ENCODE results near the gene SLC49A4.
"Not testable (repeated sequence)": the region's sequence is repeated elsewhere in the genome, so short reads cannot be mapped to it uniquely, and the experiment has no call there.

Gene SLC49A4, protein sequence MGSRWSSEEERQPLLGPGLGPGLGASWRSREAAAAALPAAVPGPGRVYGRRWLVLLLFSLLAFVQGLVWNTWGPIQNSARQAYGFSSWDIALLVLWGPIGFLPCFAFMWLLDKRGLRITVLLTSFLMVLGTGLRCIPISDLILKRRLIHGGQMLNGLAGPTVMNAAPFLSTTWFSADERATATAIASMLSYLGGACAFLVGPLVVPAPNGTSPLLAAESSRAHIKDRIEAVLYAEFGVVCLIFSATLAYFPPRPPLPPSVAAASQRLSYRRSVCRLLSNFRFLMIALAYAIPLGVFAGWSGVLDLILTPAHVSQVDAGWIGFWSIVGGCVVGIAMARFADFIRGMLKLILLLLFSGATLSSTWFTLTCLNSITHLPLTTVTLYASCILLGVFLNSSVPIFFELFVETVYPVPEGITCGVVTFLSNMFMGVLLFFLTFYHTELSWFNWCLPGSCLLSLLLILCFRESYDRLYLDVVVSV

DNA sequence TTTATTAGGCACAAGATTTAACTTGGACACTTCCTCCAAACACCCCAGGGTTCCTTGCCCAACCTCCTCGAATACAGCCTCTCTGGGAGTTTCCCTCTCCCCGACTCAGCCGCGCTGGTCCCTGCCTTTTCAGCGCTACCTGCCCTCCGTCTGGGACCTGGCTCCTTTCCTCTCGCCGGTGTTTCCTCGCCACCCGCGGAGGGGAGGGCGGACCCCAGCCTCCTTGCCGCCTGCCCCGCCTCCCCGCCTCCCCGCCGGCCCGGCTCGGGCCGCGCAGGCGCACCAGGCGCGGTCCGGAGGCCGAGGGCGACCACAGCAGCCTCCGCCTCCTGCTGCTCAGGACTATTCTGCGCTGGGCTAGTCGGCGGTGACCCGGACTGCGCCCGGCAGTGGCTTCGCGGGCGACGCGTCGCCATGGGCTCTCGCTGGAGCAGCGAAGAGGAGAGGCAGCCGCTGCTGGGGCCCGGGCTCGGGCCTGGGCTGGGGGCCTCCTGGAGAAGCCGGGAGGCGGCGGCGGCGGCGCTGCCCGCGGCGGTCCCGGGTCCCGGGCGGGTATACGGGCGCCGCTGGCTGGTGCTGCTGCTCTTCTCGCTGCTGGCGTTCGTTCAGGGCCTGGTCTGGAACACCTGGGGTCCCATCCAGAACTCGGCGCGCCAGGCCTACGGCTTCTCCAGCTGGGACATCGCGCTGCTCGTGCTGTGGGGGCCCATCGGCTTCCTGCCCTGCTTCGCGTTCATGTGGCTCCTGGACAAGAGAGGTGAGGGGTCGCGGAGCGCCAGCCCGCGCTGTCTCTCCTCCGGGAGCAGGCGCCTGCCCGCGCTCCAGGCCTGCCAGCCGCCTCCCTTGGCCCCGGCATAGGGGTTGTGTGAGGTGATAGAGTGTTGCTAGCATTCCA, at the start of gene SLC49A4:
TSS of gene SLC49A4 (plus strand) at position 291 of the 895 bp plus-strand sequence. CDS start at position 415, 124 bp downstream.
- no peak for DNase-seq

GRCh38 chr3:122745369-122746021, 49.4 kb upstream of the SLC49A4 start:
- no peak for DNase-seq

DNA sequence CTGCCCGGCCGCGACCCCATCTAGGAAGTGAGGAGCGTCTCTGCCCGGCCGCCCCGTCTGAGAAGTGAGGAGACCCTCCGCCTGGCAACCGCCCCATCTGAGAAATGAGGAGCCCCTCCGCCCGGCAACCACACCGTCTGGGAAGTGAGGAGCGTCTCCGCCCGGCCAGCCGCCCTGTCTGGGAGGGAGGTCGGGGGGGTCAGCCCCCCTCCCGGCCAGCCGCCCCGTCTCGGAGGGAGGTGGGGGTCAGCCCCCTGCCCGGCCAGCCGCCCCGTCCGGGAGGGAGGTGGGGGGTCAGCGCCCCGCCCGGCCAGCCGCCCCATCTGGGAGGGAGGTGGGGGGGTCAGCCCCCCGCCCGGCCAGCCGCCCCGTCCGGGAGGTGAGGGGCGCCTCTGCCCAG, 47.6 kb upstream of the SLC49A4 start:
- DNase-seq, result not testable (repeated sequence)

DNA sequence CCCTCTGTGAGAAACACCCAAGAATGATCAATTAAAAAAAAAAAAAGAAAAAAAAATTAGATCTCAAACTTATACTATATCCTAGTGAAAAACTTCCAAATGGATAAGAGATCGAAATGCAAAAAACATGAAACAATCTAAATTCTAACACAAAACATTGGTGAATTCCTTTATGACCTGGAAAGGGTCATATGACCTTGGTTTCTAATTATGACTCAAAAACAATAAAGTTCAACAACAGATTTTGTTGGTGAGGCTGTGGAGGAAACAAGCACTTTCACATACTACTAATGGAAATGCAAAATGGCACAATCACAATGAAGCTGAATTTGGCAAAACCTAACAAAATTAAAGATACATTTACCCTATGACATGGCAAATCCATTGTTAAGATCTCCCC, 46.5 kb upstream of the SLC49A4 start:
- no peak for DNase-seq

DNA sequence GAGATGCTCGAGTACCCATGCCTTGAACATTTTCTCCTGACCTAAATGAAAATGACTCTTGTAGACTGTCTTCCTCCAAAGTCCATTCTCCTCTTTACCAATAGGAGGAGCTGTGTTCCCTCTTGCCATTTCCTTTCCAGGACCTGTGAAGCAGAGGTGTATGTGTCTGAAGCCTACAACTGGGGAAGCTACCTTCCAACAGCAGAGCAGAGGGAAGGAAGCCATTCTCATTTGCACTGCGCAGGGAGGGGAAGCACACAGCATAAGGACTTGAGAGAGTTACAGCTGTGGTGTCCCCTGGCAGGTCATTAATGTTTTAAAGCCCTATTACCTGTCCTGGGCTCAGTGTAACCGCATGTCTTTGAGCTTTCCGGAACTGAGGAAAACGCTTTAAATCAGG, 39.9 kb upstream of the SLC49A4 start:
- DNase-seq, result no peak

GRCh38 chr3:122755491-122755890, 39.4 kb upstream of the SLC49A4 start:
- no peak for DNase-seq

DNA sequence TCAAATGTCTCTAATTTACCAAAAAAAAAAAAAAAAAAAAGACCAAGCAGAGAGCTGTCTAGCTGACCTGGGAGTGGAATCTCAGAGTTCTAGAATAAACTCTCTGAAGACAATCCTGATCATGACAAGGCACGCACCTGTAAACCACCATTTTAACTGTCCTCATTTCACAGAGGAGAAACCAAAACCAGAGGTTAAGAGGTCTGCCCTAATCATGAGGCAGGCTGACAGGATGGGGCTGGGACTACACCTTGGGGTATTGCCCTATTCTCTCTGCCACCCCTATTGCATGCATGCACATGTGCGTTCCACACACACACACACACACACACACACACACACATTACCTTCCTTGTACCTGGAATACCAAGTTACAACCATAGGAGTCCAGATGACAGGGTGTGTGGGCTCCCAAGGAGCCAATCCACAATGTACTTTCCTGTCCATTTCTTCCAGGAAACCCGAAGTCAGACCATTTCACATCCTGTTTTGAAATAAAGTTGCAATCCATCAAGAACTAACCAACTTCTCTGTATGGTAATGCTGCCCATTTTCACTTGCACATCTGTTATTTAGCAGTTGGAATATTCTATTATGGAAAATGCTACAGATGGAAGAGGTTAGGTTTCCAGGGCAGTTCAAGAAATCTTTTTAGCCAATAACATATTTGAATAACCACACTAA, 35.9 kb upstream of the SLC49A4 start:
- no peak for DNase-seq

DNA sequence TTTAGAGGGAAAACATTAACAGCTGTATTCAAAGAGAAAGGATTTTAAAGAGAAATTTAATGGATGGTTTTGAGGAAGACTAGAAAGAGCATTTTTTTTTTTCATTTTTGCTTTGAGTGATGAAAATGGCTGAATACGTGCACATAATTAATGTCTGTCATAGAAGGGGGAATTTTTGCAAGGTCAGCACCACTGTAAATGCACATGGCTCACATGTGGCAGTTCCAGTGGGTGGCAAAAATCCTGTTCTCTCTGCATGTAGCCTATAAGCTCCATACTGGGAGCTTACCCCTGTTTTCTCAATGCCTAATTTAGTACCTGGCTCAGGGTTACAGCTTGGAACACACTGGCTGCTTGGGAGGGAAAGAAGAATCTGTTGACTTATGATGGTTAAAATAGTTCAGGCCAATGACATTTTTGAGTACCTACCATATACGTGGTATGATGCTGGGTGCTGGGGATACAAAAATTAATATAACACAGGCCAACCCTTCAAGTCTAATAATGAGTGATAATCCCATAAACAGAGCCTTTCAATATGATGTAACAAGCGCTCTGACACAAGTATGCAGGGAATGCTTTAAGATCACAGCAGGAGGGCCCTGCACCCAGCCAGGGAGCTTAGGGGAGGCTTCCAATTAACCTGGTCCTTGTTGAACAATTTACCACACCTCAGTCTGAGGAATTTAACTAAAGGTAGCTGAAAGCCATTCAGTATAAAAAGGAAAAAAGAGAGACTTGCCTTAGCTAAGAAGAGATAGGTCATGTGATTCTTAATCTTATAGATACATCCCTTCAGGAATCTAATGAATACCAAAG, 34.2 kb upstream of the SLC49A4 start:
- no peak for DNase-seq

DNA sequence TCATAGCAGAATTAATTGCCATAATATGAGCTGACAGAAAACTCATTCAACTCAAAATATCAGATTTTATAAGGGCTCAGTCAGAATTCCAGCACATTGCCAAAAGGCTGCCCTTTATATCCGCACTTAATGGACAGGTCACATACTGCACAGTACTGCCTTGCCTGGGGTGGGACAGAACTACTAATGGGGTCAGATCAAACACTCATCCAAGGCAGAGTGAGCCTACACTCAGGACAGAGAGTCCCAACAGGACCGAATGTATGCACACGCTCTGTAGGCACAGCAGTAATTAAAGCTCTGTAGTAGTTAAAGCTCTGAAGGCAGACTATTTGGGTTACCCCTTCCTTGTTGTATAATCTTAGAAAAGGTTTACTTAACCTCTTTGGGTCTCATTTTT, 28.4 kb upstream of the SLC49A4 start:
- DNase-seq, result no peak

DNA sequence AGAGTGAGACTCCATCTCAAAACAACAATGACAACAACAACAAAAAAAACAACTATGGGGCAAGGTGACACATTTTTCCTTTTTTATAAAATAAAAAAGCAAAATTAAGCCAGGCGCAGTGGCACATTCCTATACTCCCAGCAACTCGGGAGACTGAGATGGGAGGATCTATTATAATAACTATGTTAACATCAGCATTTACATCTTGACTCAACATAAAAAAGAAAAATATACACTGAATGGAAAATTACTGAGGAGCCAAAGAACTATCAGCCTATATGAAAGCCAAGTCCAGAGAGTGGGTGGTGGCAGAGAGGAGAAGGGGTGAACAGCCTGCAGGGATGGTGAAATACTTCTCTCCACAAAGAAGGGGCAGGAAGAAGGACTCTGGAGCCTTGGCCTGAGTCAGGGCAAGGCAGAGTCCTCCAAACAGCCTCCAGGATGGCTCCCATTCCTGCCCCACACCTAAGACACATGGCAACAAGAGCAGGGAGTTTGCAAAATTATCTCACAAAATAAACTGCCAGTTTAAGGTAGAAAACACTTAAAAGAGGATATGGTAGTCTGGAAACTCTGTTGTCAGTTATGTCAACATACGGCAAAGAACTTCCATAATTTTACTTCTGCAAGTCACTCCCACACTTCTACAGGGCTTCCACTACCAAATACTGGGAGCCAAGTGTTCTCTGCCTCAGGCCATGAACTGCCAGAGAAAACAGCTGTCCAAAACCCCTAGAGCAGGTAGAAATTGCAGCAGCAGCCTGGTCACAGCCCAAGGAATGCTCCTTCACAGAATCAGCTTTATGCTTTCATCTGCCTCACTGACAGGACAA, 27.1 kb upstream of the SLC49A4 start:
- DNase-seq, result no peak

DNA sequence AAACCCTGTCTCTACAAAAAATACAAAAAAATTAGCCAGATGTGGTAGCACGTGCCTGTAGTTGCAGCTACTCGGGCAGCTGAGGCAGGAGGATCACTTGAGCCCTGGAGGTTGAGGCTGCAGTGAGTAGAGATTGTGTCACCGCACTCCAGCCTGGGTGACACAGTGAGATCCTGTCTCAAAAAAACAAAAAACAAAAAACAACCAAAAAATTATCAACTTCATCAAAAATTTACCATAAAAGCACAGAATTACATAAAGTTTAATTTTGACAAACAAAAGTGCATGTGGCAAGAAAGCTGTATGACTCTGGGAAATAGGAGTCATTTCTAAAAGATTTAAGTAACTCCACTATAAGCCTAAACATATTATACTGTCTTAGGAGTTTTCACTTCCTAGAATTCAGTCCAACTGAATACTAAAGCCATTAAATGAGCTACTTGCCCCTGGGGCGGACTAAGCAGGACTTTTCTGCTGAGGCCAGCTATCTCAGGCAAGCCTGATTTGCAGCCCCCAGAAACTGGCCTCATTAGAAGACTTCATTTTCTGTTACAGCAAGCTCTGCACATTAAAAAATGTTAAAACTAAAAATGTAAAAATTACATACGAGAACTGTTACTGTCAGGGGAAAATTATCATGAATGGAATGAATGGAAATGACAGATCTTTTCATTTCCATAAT, 24.2 kb upstream of the SLC49A4 start:
- no peak for DNase-seq

DNA sequence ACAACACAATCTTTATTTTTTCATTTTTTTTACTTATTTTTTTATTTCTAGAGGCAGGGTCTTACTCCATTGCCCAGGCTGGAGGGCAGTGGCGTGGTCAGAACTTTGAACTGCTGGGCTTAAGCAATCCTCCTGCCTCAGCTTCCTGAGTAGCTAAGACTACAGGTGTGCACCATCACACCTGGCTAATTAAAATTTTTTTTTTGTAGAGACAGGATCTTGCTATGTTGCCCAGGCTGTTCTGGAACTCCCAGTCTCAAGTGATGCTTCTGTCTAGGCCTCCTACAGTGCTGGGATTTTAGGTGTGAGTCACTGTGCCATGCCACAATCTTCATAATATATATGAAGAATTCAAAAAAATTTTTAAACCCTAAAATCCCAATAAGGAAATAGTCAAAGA, 22.0 kb upstream of the SLC49A4 start:
- no peak for DNase-seq

- no peak for DNase-seq
Measured at GRCh38 chr3:122773944-122774509, 20.8 kb upstream of the SLC49A4 start.

GRCh38 chr3:122774564-122774963, 20.3 kb upstream of the SLC49A4 start:
- DNase-seq, result no peak

GRCh38 chr3:122776675-122777468, 18.0 kb upstream of the SLC49A4 start:
- DNase-seq, result no peak

DNA sequence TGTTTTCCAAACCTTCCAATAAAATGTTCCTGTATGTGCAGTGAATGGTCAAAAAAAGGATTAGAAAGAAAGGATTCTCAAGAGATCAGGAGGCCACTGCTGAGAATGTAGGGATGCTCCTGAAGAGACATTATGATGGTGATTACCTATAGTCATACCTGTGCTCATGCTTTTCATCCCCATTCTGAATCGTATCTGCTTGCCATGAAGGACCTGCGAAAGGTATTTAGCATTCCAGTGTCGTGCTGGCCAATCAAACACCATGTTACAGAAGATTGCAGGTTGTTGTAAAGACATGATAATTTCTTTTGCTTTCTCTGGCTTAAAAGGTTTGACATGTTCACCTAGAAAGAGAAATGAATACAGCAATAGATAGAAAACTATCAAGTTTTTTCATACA, 17.3 kb upstream of the SLC49A4 start:
- DNase-seq, result no peak

GRCh38 chr3:122782804-122783203, 12.1 kb upstream of the SLC49A4 start:
- DNase-seq, result no peak

- DNase-seq, result no peak
Measured at GRCh38 chr3:122784436-122784835, 10.4 kb upstream of the SLC49A4 start.

GRCh38 chr3:122785231-122785630, 9.6 kb upstream of the SLC49A4 start:
- no peak for DNase-seq
